GM12878 (cell line): ENCODE data around the gene EBI3. TPM values are rescaled to one million over a fixed set of nuclear protein-coding genes. Genes with fewer than 3 reads are reported as not detected.
"Not testable (repeated sequence)": the region's sequence is repeated elsewhere in the genome, so short reads cannot be mapped to it uniquely, and the experiment has no call there.

Experiments
- ATAC-seq: fragments of 200-7000 bp; cut with Tn5 transposase; 3 replicates; pipeline ENCODE4 v1.9.1; 2020; ENCODE audit warnings: mild to moderate bottlenecking, moderate library complexity
- BruUV-seq: library from RNA; stranded (reverse); fragments of 400-500 nt; replicated peaks from 2 replicates; lab custom pipeline; 2021; lab: Mats Ljungman, UMichigan
- CTCF ChIA-PET: fragments of 300-600 bp; sonication (Branson Sonifier 250); formaldehyde crosslinking; extraction: SDS; loops from one replicate; lab custom pipeline; 2021; ENCODE audit warnings: inconsistent platforms; lab: Yijun Ruan, JAX
- POLR2A ChIA-PET: fragments of 350-600 bp; formaldehyde crosslinking; extraction: SDS; loops from one replicate; lab custom pipeline; 2021; ENCODE audit warnings: inconsistent platforms; lab: Charles Lee
- RAD21 ChIA-PET: fragments of 300-600 bp; sonication (Branson Sonifier 250); formaldehyde crosslinking; loops from one replicate; lab custom pipeline; 2023; ENCODE audit warnings: antibody characterized with exemption; ENCODE audit not compliant: unreplicated experiment; lab: Charles Lee
- SMC1A ChIA-PET: fragments of 300-600 bp; sonication (Branson Sonifier 250); formaldehyde crosslinking; loops from one replicate; lab custom pipeline; 2023; ENCODE audit not compliant: unreplicated experiment, uncharacterized antibody; lab: Charles Lee
- DNase-seq: peaks from one replicate; pipeline ENCODE4 v3.0.0-alpha.2; 2011; ENCODE audit warnings: low read depth, low spot score
- FAIRE-seq: peaks from 3 replicates; lab custom pipeline; 2011; peaks lifted over from hg19 to GRCh38; lab: Jason Lieb, UNC
- H2AFZ ChIP-seq: 2 replicates; pipeline ENCODE4 v1.6.0; 2011; ENCODE audit warnings: low read depth, low read length, control low read depth; ENCODE audit not compliant: control insufficient read depth
- H3K27ac ChIP-seq: 2 replicates; pipeline ENCODE4 v1.5.1; 2011; ENCODE audit warnings: control low read depth; ENCODE audit not compliant: control insufficient read depth, insufficient read depth
- H3K27me3 ChIP-seq, 2 experiments: replicated peaks in 1 of 2; 2 replicates each; pipeline versions ENCODE4 v1.6.0 to v1.6.1; 2011; ENCODE audit warnings: low read length in 1 of 2; ENCODE audit not compliant: control insufficient read depth in 2 of 2, insufficient read depth in 2 of 2
- H3K36me3 ChIP-seq, 2 experiments: 2 replicates each; pipeline ENCODE4 v1.5.1; 2011; ENCODE audit warnings: low read length in 1 of 2; ENCODE audit not compliant: control insufficient read depth in 2 of 2, insufficient read depth in 2 of 2
- H3K4me1 ChIP-seq: 2 replicates; pipeline ENCODE4 v1.6.1; 2011; ENCODE audit warnings: mild to moderate bottlenecking, low read length, moderate library complexity, mixed read lengths; ENCODE audit not compliant: control insufficient read depth, insufficient read depth
- H3K4me2 ChIP-seq: 2 replicates; pipeline ENCODE4 v1.6.0; 2011; ENCODE audit warnings: control low read depth; ENCODE audit not compliant: control insufficient read depth, insufficient read depth
- H3K4me3 ChIP-seq: fragments of 200-600 bp; sonication (generic); 2 replicates; pipeline ENCODE4 v1.5.1; 2016
- H3K79me2 ChIP-seq: 2 replicates; pipeline ENCODE4 v1.6.0; 2011; ENCODE audit warnings: low read length; ENCODE audit not compliant: control insufficient read depth, insufficient read depth
- H3K9ac ChIP-seq: 2 replicates; pipeline ENCODE4 v1.8.0; 2011; ENCODE audit warnings: low read length, control low read depth, mixed read lengths; ENCODE audit not compliant: control insufficient read depth, insufficient read depth
- H3K9me3 ChIP-seq: replicated peaks from 3 replicates; pipeline ENCODE4 v1.5.1; 2011; ENCODE audit warnings: mild to moderate bottlenecking, low read length; ENCODE audit not compliant: control insufficient read depth, insufficient read depth
- H4K20me1 ChIP-seq: 2 replicates; pipeline ENCODE4 v1.6.0; 2011; ENCODE audit not compliant: control insufficient read depth, insufficient read depth
- TCF3 ChIP-seq: IDR thresholded peaks from 2 replicates; pipeline ENCODE4 v1.6.1; 2012; ENCODE audit warnings: low read depth, mild to moderate bottlenecking, low read length, borderline replicate concordance; ENCODE audit not compliant: insufficient read depth
- WGBS: methylation state at CpG from one replicate; pipeline ENCODE4 v1.1.6; 2016; ENCODE audit warnings: low lambda C conversion rate; ENCODE audit not compliant: insufficient replicate concordance, insufficient coverage; ENCODE audit errors: missing lambda C conversion rate; 5-methylcytosine and 5-hydroxymethylcytosine counted together
- in situ Hi-C: fragments of 300-500 bp; cut with MboI; formaldehyde crosslinking; loops from 9 replicates; pipeline ENCODE4 v1.14.3; 2018; ENCODE audit warnings: mixed read lengths
- intact Hi-C: fragments of 100-400 bp; cut with micrococcal nuclease; formaldehyde crosslinking; loops from one replicate; pipeline ENCODE4 v1.14.2; 2022; ENCODE audit not compliant: unreplicated experiment
- polyA plus RNA-seq, 11 experiments: library from polyadenylated mRNA; depleted of rRNA in 4 of 11; unstranded in 6 of 11; stranded (reverse) in 5 of 11; fragments of >200 nt; fragmentation: Nextera tagmentation in 4 of 11; fragmentation: Illumina TruSeq in 1 of 11; extraction: Ambion mirVana in 4 of 11; extraction: Trizol in 1 of 11; gene quantifications; 1 replicate in 1 of 11; 2 replicates in 10 of 11; pipeline versions ENCODE4 v1.2.1 to v1.2.3, GENCODE V29; 2011 to 2016; ENCODE audit warnings: inconsistent platforms in 2 of 11, missing spikeins in 2 of 11, low read depth in 1 of 11
- total RNA-seq, 4 experiments: library from RNA; depleted of rRNA in 3 of 4; stranded (reverse); fragments of >200 nt in 3 of 4; fragmentation: Illumina TruSeq in 1 of 4; extraction: Trizol in 1 of 4; gene quantifications; 2 replicates each; pipeline versions ENCODE4 v1.2.1 to v1.2.3, GENCODE V29; 2013 to 2021
- TF ChIP-seq, protein P1 (sequence below): IDR thresholded peaks from 2 replicates; pipeline ENCODE4 v1.6.1; 2011; ENCODE audit warnings: borderline replicate concordance, low read depth, mild to moderate bottlenecking, moderate library complexity, low read length; ENCODE audit not compliant: insufficient read depth, poor library complexity, severe bottlenecking

EBI3 gene
- total and polyA plus RNA-seq, 10 of the 15 experiments (the other 5 are each of a cell fraction or from before 2014, with no cell fraction given), result 22.0 to 288 (median 186) TPM

DNA sequence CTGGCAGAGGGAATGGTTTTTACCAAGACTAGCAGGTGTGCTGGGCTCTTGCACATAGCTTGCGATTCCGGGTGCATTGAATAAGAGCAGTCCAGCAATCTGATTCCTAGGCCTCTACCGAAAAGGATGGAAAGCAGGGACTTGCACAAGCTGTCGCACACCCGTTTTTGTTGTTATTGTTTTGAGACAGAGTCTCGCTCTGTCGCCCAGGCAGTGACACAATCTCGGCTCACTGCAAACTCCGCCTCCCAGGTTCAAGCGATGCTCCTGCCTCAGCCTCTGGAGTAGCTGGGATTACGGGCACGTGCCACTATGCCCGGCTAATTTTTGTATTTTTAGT, 5.5 kb downstream of the EBI3 start:
- ATAC-seq (no peak), FAIRE-seq (no peak)
- WGBS, result 82% methylated on average over 13 of the region's 13 CpGs

DNA sequence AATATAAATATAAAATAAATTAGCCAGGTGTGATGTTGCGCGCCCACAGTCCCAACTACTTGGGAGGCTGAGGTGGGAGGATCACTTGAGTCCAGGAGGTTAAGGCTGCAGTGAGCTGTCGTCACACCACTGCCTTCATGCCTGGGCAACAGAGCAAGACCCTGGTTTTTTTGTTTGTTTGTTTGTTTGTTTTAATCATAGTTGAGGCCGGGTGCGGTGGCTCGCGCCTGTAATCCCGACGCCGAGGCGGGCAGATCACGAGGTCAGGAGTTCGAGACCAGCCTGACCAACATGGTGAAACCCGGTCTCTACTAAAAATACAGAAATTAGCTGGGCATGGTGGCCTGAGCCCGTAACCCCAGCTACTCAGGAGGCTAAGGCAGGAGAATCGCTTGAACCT, 8.2 kb downstream of the EBI3 start:
- not testable (repeated sequence) for DNase-seq

More for the DNA sequence above, 5.5 kb downstream of the EBI3 start:
- peaks cover 36% of the 10 kb centered on the region for H3K79me2 ChIP-seq
- in situ Hi-C loops, result no loop called here
- TF ChIP-seq, protein P1, sequence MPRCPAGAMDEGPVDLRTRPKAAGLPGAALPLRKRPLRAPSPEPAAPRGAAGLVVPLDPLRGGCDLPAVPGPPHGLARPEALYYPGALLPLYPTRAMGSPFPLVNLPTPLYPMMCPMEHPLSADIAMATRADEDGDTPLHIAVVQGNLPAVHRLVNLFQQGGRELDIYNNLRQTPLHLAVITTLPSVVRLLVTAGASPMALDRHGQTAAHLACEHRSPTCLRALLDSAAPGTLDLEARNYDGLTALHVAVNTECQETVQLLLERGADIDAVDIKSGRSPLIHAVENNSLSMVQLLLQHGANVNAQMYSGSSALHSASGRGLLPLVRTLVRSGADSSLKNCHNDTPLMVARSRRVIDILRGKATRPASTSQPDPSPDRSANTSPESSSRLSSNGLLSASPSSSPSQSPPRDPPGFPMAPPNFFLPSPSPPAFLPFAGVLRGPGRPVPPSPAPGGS, result peak; percentile 70
- no peak for TF ChIP-seq TCF3
- TF ChIP-seq, all 136 proteins: peak for 1
- H3K4me1 ChIP-seq, result no peaks in the 10 kb centered on the region; the same call in 1 of the 2 replicates
- no peaks in the 10 kb centered on the region for H4K20me1 ChIP-seq
- H3K9ac ChIP-seq, result no peak overlapping the region
- no peaks in the 10 kb centered on the region for H3K27me3 ChIP-seq
- BruUV-seq, result no TSS peak
- POLR2A ChIA-PET, result interaction anchor here (1.1 to 6.0 kb wide), 2 partner anchors 8 to 147 kb away, joined by 3 to 45 read pairs; no protein-coding TSS in a partner anchor
- no peak overlapping the region for H3K27ac ChIP-seq
- H3K4me3 ChIP-seq, result no peak overlapping the region
- CTCF ChIA-PET, result interaction anchor here (0.9 to 3.2 kb wide), 5 partner anchors 8 to 247 kb away, joined by 3 to 42 read pairs (median 6); no protein-coding TSS in a partner anchor
- RAD21 ChIA-PET, result interaction anchor here (1.0 kb wide), 1 partner anchor 12 kb away, joined by 3 read pairs; the partner anchor contains the start of gene YJU2
- DNase-seq, result no peak
- no peaks in the 10 kb centered on the region; the same call in 2 of the 3 replicates for H3K9me3 ChIP-seq
- H3K36me3 ChIP-seq, result peaks cover 2 to 21% of the 10 kb centered on the region in 2 experiments; a peak in 3 of 4 replicates
- intact Hi-C loops, result no loop called here
- H3K4me2 ChIP-seq, result no peak overlapping the region
- H2AFZ ChIP-seq, result no peak overlapping the region
- SMC1A ChIA-PET, result interaction anchor here (1.4 kb wide), 1 partner anchor 32 kb away, joined by 8 read pairs; no protein-coding TSS in a partner anchor

More for the DNA sequence above, 8.2 kb downstream of the EBI3 start:
- H3K9ac ChIP-seq, CTCF ChIA-PET, H3K9me3 ChIP-seq, SMC1A ChIA-PET, FAIRE-seq, H3K27ac ChIP-seq, H3K27me3 ChIP-seq, BruUV-seq, ATAC-seq, H3K4me2 ChIP-seq, RAD21 ChIA-PET, H4K20me1 ChIP-seq, intact Hi-C loops, H2AFZ ChIP-seq, in situ Hi-C loops, H3K4me3 ChIP-seq: not testable (repeated sequence)
- WGBS, result 90% methylated on average over 16 of the region's 16 CpGs
- POLR2A ChIA-PET, result interaction anchor here (0.6 kb wide), 1 partner anchor 720 kb away, joined by 4 read pairs; no protein-coding TSS in a partner anchor
- Histone ChIP-seq H3K36me3 (peaks cover 2 to 21% of the 10 kb centered on the region in 2 experiments; a peak in 3 of 4 replicates), H3K79me2 (peaks cover 15% of the 10 kb centered on the region), H3K4me1 (peaks cover 13% of the 10 kb centered on the region)
